Measurements from ENCODE around the gene FAM53C.
A peak's percentile ranks its signal among the peaks of the same experiment; 100 is the strongest.
"Not testable (repeated sequence)": the region's sequence is repeated elsewhere in the genome, so short reads cannot be mapped to it uniquely, and the experiment has no call there.

Gene FAM53C

GRCh38 chr5:138351517-138351916, 13.5 kb downstream of the FAM53C start:
- DNase-seq, result no peak

- peak; percentile 91 for DNase-seq
Observed at GRCh38 chr5:138352071-138352721, 14.1 kb downstream of the FAM53C start, which contains the start of gene KDM3B. KDM3B (plus strand) TSS chr5:138352685; CDS start chr5:138352796, 111 bp downstream.

- peak; percentile 56 for DNase-seq
Observed at GRCh38 chr5:138352722-138353559, 14.9 kb downstream of the FAM53C start.

- DNase-seq, result no peak
Observed at GRCh38 chr5:138353560-138354080, 15.6 kb downstream of the FAM53C start.

- DNase-seq, result no peak
Observed at GRCh38 chr5:138354387-138354786, 16.3 kb downstream of the FAM53C start.

GRCh38 chr5:138354926-138355378, 16.9 kb downstream of the FAM53C start:
- no peak for DNase-seq

GRCh38 chr5:138359621-138360020, 21.6 kb downstream of the FAM53C start:
- no peak for DNase-seq

- no peak for DNase-seq
Observed at GRCh38 chr5:138360941-138361452, 22.9 kb downstream of the FAM53C start.

GRCh38 chr5:138364576-138364975, 26.5 kb downstream of the FAM53C start:
- DNase-seq, result no peak

GRCh38 chr5:138366632-138367382, 28.7 kb downstream of the FAM53C start:
- DNase-seq, result no peak

- no peak for DNase-seq
Observed at GRCh38 chr5:138369261-138369660, 31.2 kb downstream of the FAM53C start.

GRCh38 chr5:138369706-138370105, 31.6 kb downstream of the FAM53C start:
- no peak for DNase-seq

GRCh38 chr5:138370537-138370936, 32.5 kb downstream of the FAM53C start:
- DNase-seq, result no peak

- DNase-seq, result no peak
Observed at GRCh38 chr5:138371454-138371853, 33.4 kb downstream of the FAM53C start.

GRCh38 chr5:138372225-138372624, 34.2 kb downstream of the FAM53C start:
- no peak for DNase-seq

- DNase-seq, result no peak
Observed at GRCh38 chr5:138372653-138373052, 34.6 kb downstream of the FAM53C start.

GRCh38 chr5:138382347-138382746, 44.3 kb downstream of the FAM53C start:
- no peak for DNase-seq

GRCh38 chr5:138385660-138386059, 47.6 kb downstream of the FAM53C start:
- no peak for DNase-seq

- no peak for DNase-seq
Observed at GRCh38 chr5:138386290-138386689, 48.2 kb downstream of the FAM53C start.

GRCh38 chr5:138389332-138389731, 51.3 kb downstream of the FAM53C start:
- DNase-seq, result no peak

GRCh38 chr5:138389911-138390310, 51.8 kb downstream of the FAM53C start:
- DNase-seq, result not testable (repeated sequence)

GRCh38 chr5:138391859-138392386, 53.9 kb downstream of the FAM53C start:
- no peak for DNase-seq
